HepG2 (cell line): ENCODE measurements around the gene TTC23. TPM values are rescaled to one million over a fixed set of nuclear protein-coding genes. Genes with fewer than 3 reads are reported as not detected.
A peak's percentile ranks its signal among the peaks of the same experiment; 100 is the strongest.

Experiments used
- ATAD3A ChIP-seq: sonication (generic); formaldehyde crosslinking; IDR thresholded peaks from 2 replicates; pipeline ENCODE4 v1.4.0; 2020; ENCODE audit warnings: missing genetic modification reagents
- CENPX ChIP-seq: sonication (generic); formaldehyde crosslinking; IDR thresholded peaks from 2 replicates; pipeline ENCODE4 v1.9.0; 2021; ENCODE audit warnings: mild to moderate bottlenecking, missing genetic modification reagents, moderate library complexity
- DNMT1 ChIP-seq: sonication (generic); formaldehyde crosslinking; IDR thresholded peaks from 2 replicates; pipeline ENCODE4 v1.5.1; 2020; ENCODE audit warnings: mild to moderate bottlenecking, missing genetic modification reagents
- ELF3 ChIP-seq: IDR thresholded peaks from 2 replicates; pipeline ENCODE4 v1.6.1; 2016; ENCODE audit warnings: missing genetic modification reagents, missing compliant biosample characterization
- ELF4 ChIP-seq: sonication (generic); formaldehyde crosslinking; IDR thresholded peaks from 2 replicates; pipeline ENCODE4 v1.5.0; 2020; ENCODE audit warnings: missing genetic modification reagents, mild to moderate bottlenecking, moderate library complexity, borderline replicate concordance
- IRF2 ChIP-seq: IDR thresholded peaks from 2 replicates; pipeline ENCODE4 v1.6.1; 2018; ENCODE audit warnings: missing genetic modification reagents, missing compliant biosample characterization
- JUN ChIP-seq: sonication (generic); formaldehyde crosslinking; IDR thresholded peaks from 2 replicates; pipeline ENCODE4 v1.4.0; 2020; ENCODE audit warnings: mild to moderate bottlenecking, missing genetic modification reagents
- NCOA5 ChIP-seq: sonication (generic); formaldehyde crosslinking; IDR thresholded peaks from 2 replicates; pipeline ENCODE4 v1.4.0; 2020; ENCODE audit warnings: missing genetic modification reagents
- SP1 ChIP-seq, 2 experiments: fragments of 450-650 bp in 1 of 2; sonication (generic) in 1 of 2; formaldehyde crosslinking in 1 of 2; IDR thresholded peaks; 2 replicates each; pipeline versions ENCODE4 v1.4.0 to v1.6.1; 2016 to 2020; ENCODE audit warnings: missing genetic modification reagents in 1 of 2
- ZFP41 ChIP-seq: sonication (generic); formaldehyde crosslinking; IDR thresholded peaks from 2 replicates; pipeline ENCODE4 v1.4.0; 2020; ENCODE audit warnings: mild to moderate bottlenecking, missing genetic modification reagents, borderline replicate concordance
- ZIK1 ChIP-seq: sonication (generic); formaldehyde crosslinking; IDR thresholded peaks from 2 replicates; pipeline ENCODE4 v1.5.0; 2020; ENCODE audit warnings: mild to moderate bottlenecking, low read depth, missing genetic modification reagents, borderline replicate concordance
- ZNF331 ChIP-seq: sonication (generic); formaldehyde crosslinking; IDR thresholded peaks from 2 replicates; pipeline ENCODE4 v1.4.0; 2020; ENCODE audit warnings: missing genetic modification reagents
- ZNF572 ChIP-seq: sonication (generic); formaldehyde crosslinking; IDR thresholded peaks from 2 replicates; pipeline ENCODE4 v1.5.1; 2020; ENCODE audit warnings: mild to moderate bottlenecking, missing genetic modification reagents
- ZZZ3 ChIP-seq: sonication (generic); formaldehyde crosslinking; IDR thresholded peaks from 2 replicates; pipeline ENCODE4 v1.4.0; 2020; ENCODE audit warnings: missing genetic modification reagents, mild to moderate bottlenecking, borderline replicate concordance
- polyA plus RNA-seq, 8 experiments: library from polyadenylated mRNA; depleted of rRNA in 3 of 8; stranded (reverse) in 7 of 8; unstranded in 1 of 8; fragments of >200 nt; fragmentation: Illumina TruSeq in 4 of 8; extraction: Trizol in 4 of 8; gene quantifications; 2 replicates each; pipeline versions ENCODE4 v1.2.1 to v1.2.3, GENCODE V29; 2011 to 2016; ENCODE audit warnings: low read depth in 4 of 8, missing spikeins in 1 of 8, mixed read lengths in 1 of 8; ENCODE audit not compliant: insufficient read depth in 1 of 8
- total RNA-seq, 5 experiments: library from RNA; depleted of rRNA; stranded (reverse); fragments of >200 nt; fragmentation: Illumina TruSeq; extraction: Trizol; gene quantifications; 2 replicates each; pipeline ENCODE4 v1.2.3, GENCODE V29; 2016; ENCODE audit warnings: low read depth in 1 of 5
- TF ChIP-seq, protein P1 (sequence below): sonication (generic); formaldehyde crosslinking; IDR thresholded peaks from 2 replicates; pipeline ENCODE4 v1.5.1; 2020; ENCODE audit warnings: mild to moderate bottlenecking, missing genetic modification reagents
- TF ChIP-seq, protein P2 (sequence below): sonication (generic); formaldehyde crosslinking; IDR thresholded peaks from 2 replicates; pipeline ENCODE4 v1.4.0; 2020; ENCODE audit warnings: mild to moderate bottlenecking, missing genetic modification reagents
- TF ChIP-seq, protein P3 (sequence below): sonication (generic); formaldehyde crosslinking; IDR thresholded peaks from 2 replicates; pipeline ENCODE4 v1.4.0; 2020; ENCODE audit warnings: mild to moderate bottlenecking, low read depth, missing genetic modification reagents
- TF ChIP-seq, protein P4 (sequence below): sonication (generic); formaldehyde crosslinking; IDR thresholded peaks from 2 replicates; pipeline ENCODE4 v1.5.1; 2020; ENCODE audit warnings: missing genetic modification reagents, mild to moderate bottlenecking, borderline replicate concordance
- TF ChIP-seq, protein P5 (sequence below): sonication (generic); formaldehyde crosslinking; IDR thresholded peaks from 2 replicates; pipeline ENCODE4 v1.5.0; 2020; ENCODE audit warnings: missing genetic modification reagents

The TTC23 gene
- total and polyA plus RNA-seq, 2 of the 13 experiments (the other 11 are each of a cell fraction or from before 2014, with no cell fraction given), result 1.6 to 11.7 TPM

DNA sequence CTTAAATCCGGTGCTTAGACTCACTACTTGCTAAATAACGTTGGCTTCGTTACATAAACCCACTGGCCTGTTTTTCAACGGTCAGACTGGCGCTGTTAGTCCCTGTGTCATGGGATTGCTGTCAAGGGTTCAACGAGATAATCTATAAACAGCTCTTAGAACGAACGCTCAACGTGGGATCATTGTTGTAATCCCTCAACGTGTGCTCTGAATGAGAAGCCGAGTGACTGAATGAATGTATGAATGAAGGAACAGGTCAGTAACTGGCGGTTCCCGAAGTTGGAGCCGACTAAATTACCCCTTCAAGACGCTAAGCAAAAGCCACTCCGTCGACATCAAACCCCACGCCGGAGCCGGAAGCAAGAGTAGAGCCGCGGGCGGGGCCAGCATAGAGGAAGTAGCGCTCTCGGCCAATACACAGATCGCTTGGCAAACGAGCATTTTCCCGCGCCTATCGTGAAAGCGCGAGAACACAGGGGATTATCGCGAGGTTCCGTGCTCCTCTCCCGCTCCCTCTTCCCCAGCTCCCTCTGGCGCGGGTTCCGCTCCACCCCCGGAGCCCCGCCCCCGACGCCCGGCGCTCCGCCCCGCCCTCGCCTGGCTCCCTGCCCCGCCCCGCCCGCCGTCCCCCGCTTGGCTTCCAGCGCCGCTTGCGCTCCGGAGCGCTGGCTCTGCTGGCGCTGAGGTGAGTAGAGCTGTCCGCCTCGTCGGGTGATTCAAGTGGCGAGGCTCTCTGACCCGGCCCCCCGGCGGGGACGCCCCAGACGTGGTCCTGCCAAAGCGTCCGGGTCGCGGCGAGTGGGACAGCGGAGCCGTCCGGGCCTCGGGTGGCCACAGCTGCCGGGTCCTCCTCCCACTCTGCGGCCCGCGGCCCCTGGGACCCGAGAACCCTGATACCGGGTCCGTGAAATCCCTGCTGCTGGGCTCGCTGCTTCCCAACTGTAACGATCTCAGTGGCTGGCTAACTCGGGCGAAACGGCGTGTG is 1.8 kb upstream of the TTC23 start, which contains the start of gene LRRC28 (continued):
- TF ChIP-seq, protein P1, sequence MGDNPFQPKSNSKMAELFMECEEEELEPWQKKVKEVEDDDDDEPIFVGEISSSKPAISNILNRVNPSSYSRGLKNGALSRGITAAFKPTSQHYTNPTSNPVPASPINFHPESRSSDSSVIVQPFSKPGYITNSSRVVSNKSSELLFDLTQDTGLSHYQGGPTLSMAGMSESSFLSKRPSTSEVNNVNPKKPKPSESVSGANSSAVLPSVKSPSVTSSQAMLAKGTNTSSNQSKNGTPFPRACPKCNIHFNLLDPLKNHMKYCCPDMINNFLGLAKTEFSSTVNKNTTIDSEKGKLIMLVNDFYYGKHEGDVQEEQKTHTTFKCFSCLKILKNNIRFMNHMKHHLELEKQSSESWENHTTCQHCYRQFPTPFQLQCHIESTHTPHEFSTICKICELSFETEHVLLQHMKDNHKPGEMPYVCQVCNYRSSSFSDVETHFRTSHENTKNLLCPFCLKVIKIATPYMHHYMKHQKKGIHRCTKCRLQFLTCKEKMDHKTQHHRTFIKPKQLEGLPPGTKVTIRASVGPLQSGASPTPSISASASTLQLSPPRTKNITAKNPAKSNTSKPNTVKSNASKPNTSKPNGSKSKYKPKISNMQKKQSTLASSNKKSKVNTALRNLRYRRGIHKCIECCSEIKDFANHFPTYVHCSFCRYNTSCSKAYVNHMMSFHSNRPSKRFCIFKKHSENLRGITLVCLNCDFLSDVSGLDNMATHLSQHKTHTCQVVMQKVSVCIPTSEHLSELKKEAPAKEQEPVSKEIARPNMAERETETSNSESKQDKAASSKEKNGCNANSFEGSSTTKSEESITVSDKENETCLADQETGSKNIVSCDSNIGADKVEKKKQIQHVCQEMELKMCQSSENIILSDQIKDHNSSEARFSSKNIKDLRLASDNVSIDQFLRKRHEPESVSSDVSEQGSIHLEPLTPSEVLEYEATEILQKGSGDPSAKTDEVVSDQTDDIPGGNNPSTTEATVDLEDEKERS, result no peak
- no peak for TF ChIP-seq DNMT1 (CRISPR knock-in tag)
- TF ChIP-seq, protein P2, sequence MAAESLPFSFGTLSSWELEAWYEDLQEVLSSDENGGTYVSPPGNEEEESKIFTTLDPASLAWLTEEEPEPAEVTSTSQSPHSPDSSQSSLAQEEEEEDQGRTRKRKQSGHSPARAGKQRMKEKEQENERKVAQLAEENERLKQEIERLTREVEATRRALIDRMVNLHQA, result no peak
- TF ChIP-seq, protein P3, sequence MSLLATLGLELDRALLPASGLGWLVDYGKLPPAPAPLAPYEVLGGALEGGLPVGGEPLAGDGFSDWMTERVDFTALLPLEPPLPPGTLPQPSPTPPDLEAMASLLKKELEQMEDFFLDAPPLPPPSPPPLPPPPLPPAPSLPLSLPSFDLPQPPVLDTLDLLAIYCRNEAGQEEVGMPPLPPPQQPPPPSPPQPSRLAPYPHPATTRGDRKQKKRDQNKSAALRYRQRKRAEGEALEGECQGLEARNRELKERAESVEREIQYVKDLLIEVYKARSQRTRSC, result no peak
- TF ChIP-seq IRF2, result peak; percentile 55; the same call in 1 of the 2 replicates
- 0 out of 2 replicates have a peak, but pooled peaks have one; percentile 13 for TF ChIP-seq JUN (CRISPR knock-in tag)
- TF ChIP-seq, protein P4, sequence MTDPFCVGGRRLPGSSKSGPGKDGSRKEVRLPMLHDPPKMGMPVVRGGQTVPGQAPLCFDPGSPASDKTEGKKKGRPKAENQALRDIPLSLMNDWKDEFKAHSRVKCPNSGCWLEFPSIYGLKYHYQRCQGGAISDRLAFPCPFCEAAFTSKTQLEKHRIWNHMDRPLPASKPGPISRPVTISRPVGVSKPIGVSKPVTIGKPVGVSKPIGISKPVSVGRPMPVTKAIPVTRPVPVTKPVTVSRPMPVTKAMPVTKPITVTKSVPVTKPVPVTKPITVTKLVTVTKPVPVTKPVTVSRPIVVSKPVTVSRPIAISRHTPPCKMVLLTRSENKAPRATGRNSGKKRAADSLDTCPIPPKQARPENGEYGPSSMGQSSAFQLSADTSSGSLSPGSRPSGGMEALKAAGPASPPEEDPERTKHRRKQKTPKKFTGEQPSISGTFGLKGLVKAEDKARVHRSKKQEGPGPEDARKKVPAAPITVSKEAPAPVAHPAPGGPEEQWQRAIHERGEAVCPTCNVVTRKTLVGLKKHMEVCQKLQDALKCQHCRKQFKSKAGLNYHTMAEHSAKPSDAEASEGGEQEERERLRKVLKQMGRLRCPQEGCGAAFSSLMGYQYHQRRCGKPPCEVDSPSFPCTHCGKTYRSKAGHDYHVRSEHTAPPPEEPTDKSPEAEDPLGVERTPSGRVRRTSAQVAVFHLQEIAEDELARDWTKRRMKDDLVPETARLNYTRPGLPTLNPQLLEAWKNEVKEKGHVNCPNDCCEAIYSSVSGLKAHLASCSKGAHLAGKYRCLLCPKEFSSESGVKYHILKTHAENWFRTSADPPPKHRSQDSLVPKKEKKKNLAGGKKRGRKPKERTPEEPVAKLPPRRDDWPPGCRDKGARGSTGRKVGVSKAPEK (CRISPR knock-in tag), result no peak
- TF ChIP-seq CENPX (CRISPR knock-in tag), result no peak
- TF ChIP-seq SP1 (IDR thresholded peaks at IDR 0.05), result 0 out of 2 replicates have a peak, but pooled peaks have one; percentile 57
- TF ChIP-seq SP1 (CRISPR knock-in tag; IDR thresholded peaks at IDR 0.05), result peak; percentile 65; the same call in 1 of the 2 replicates
- 0 out of 2 replicates have a peak, but pooled peaks have one; percentile 11 for TF ChIP-seq ELF4
- no peak for TF ChIP-seq ATAD3A (CRISPR knock-in tag)
- TF ChIP-seq ELF3, result peak; percentile 73; the same call in 1 of the 2 replicates
- no peak for TF ChIP-seq ZFP41
- TF ChIP-seq ZZZ3 (CRISPR knock-in tag), result peak; percentile 83; the same call in 1 of the 2 replicates
- peak; percentile 73; the same call in 1 of the 2 replicates for TF ChIP-seq ZIK1
- peak; percentile 87; the same call in 1 of the 2 replicates for TF ChIP-seq ZNF572
- TF ChIP-seq, protein P5, sequence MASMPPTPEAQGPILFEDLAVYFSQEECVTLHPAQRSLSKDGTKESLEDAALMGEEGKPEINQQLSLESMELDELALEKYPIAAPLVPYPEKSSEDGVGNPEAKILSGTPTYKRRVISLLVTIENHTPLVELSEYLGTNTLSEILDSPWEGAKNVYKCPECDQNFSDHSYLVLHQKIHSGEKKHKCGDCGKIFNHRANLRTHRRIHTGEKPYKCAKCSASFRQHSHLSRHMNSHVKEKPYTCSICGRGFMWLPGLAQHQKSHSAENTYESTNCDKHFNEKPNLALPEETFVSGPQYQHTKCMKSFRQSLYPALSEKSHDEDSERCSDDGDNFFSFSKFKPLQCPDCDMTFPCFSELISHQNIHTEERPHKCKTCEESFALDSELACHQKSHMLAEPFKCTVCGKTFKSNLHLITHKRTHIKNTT (CRISPR knock-in tag), result no peak
- no peak for TF ChIP-seq ZNF331
- no peak for TF ChIP-seq NCOA5 (CRISPR knock-in tag)
